Parathyroid adenoma (tissue), 2 donors: Measurements from ENCODE around the gene EMP1.
A peak's percentile ranks its signal among the peaks of the same experiment; 100 is the strongest.

Experiments
- H2AFZ ChIP-seq: fragments of 300-600 bp; sonication (generic); one replicate; pipeline ENCODE4 v1.7.0; 2017; ENCODE audit warnings: antibody characterized with exemption, mild to moderate bottlenecking
- H3K27ac ChIP-seq: fragments of 300-600 bp; sonication (generic); one replicate; pipeline ENCODE4 v1.7.0; 2017
- H3K27me3 ChIP-seq: fragments of 300-600 bp; sonication (generic); one replicate; pipeline ENCODE4 v1.7.0; 2017; ENCODE audit warnings: low read length; ENCODE audit not compliant: control insufficient read depth, insufficient read depth
- H3K36me3 ChIP-seq: fragments of 300-600 bp; sonication (generic); one replicate; pipeline ENCODE4 v1.7.0; 2017; ENCODE audit warnings: low read length; ENCODE audit not compliant: control insufficient read depth, insufficient read depth
- H3K4me1 ChIP-seq: fragments of 300-600 bp; sonication (generic); one replicate; pipeline ENCODE4 v1.7.0; 2017; ENCODE audit warnings: control low read depth
- H3K4me2 ChIP-seq: fragments of 300-600 bp; sonication (generic); one replicate; pipeline ENCODE4 v1.7.0; 2017; ENCODE audit warnings: low read length
- H3K4me3 ChIP-seq: fragments of 300-600 bp; sonication (generic); one replicate; pipeline ENCODE4 v1.7.0; 2017; ENCODE audit warnings: low read depth, low read length
- H3K79me2 ChIP-seq: fragments of 300-600 bp; sonication (generic); one replicate; pipeline ENCODE4 v1.7.0; 2017; ENCODE audit warnings: control low read depth
- H3K9ac ChIP-seq: fragments of 300-600 bp; sonication (generic); one replicate; pipeline ENCODE4 v1.7.0; 2017; ENCODE audit warnings: mild to moderate bottlenecking
- H3K9me3 ChIP-seq: fragments of 300-600 bp; sonication (generic); one replicate; pipeline ENCODE4 v1.7.0; 2017; ENCODE audit warnings: low read length; ENCODE audit not compliant: control insufficient read depth
- CTCF ChIP-seq: fragments of 300-600 bp; sonication (generic); IDR thresholded peaks from one replicate; pipeline ENCODE4 v1.7.0; 2017; ENCODE audit warnings: antibody characterized with exemption, mild to moderate bottlenecking
- donor health status: primary hyperparathyroidism.

EMP1 gene

GRCh38 chr12:13170892-13171490 is 25.5 kb upstream of the EMP1 start:
- no peak overlapping the region for H2AFZ ChIP-seq
- H3K27me3 ChIP-seq = no peaks in the 10 kb centered on the region
- H3K4me2 ChIP-seq = no peak overlapping the region
- peaks cover 29% of the 10 kb centered on the region for H3K4me1 ChIP-seq
- H3K9ac ChIP-seq = no peak overlapping the region
- no peaks in the 10 kb centered on the region for H3K36me3 ChIP-seq
- H3K27ac ChIP-seq = peak overlapping the region; percentile 84
- TF ChIP-seq CTCF = no peak
- no peaks in the 10 kb centered on the region for H3K9me3 ChIP-seq
- no peak overlapping the region for H3K4me3 ChIP-seq
- H3K79me2 ChIP-seq = no peaks in the 10 kb centered on the region

GRCh38 chr12:13171921-13172859 is 24.3 kb upstream of the EMP1 start:
- no peaks in the 10 kb centered on the region for H3K79me2 ChIP-seq
- no peak for TF ChIP-seq CTCF
- no peak overlapping the region for H3K4me3 ChIP-seq
- H3K9me3 ChIP-seq = no peaks in the 10 kb centered on the region
- H3K4me2 ChIP-seq = no peak overlapping the region
- no peak overlapping the region for H3K9ac ChIP-seq
- H3K27ac ChIP-seq = peak overlapping the region; percentile 84
- H3K4me1 ChIP-seq = peaks cover 29% of the 10 kb centered on the region
- H3K36me3 ChIP-seq = no peaks in the 10 kb centered on the region
- H3K27me3 ChIP-seq = no peaks in the 10 kb centered on the region
- H2AFZ ChIP-seq = peak overlapping the region; percentile 81

GRCh38 chr12:13173012-13173932 is 23.3 kb upstream of the EMP1 start:
- H3K4me3 ChIP-seq = no peak overlapping the region
- H3K27ac ChIP-seq = peak overlapping the region; percentile 84
- peaks cover 29% of the 10 kb centered on the region for H3K4me1 ChIP-seq
- H3K9ac ChIP-seq = no peak overlapping the region
- H2AFZ ChIP-seq = peak overlapping the region; percentile 81
- H3K4me2 ChIP-seq = no peak overlapping the region
- TF ChIP-seq CTCF = no peak
- H3K9me3 ChIP-seq = no peaks in the 10 kb centered on the region
- no peaks in the 10 kb centered on the region for H3K27me3 ChIP-seq
- no peaks in the 10 kb centered on the region for H3K79me2 ChIP-seq
- H3K36me3 ChIP-seq = no peaks in the 10 kb centered on the region

- Histone ChIP-seq H3K27ac (no peak overlapping the region), H3K27me3 (no peaks in the 10 kb centered on the region), H3K4me1 (peaks cover 36% of the 10 kb centered on the region), H3K36me3 (no peaks in the 10 kb centered on the region), H3K9ac (no peak overlapping the region), H2AFZ (no peak overlapping the region), H3K4me2 (no peak overlapping the region), H3K79me2 (no peaks in the 10 kb centered on the region), H3K9me3 (no peaks in the 10 kb centered on the region), H3K4me3 (no peak overlapping the region)
- no peak for TF ChIP-seq CTCF
Observed at GRCh38 chr12:13175499-13175898, 21.0 kb upstream of the EMP1 start.
